ENCODE data around the gene CNTNAP2. TPM values are rescaled to one million over a fixed set of nuclear protein-coding genes. Genes with fewer than 3 reads are reported as not detected.

The CNTNAP2 gene
- total RNA-seq, 2 experiments from 2014 or later, result 0.28 TPM; not detected in 1

GRCh38 chr7:146115851-146116520, 615 bp upstream of the CNTNAP2 start:
- no peaks in the 10 kb centered on the region for H3K4me1 ChIP-seq (ENCODE audit: insufficient read depth, low read length, poor library complexity, severe bottlenecking)
- CTCF ChIA-PET (ENCODE audit: unreplicated experiment), result no interaction called here
- BruUV-seq (replicated peaks), result no TSS peak
- H3K4me3 ChIP-seq (ENCODE audit: low read depth, low read length, poor library complexity, severe bottlenecking), result no peak overlapping the region
- H3K79me2 ChIP-seq (ENCODE audit: insufficient read depth, low read depth, low read length), result no peaks in the 10 kb centered on the region
- TF ChIP-seq EZH2phosphoT487 (IDR thresholded peaks at IDR 0.05; ENCODE audit: borderline replicate concordance, low read depth, low read length) (no peak), CTCF (conservative IDR thresholded peaks at IDR 0.05; ENCODE audit: low read length) (no peak)
- H3K27ac ChIP-seq (ENCODE audit: low read depth, low read length, poor library complexity, severe bottlenecking), result no peak overlapping the region
- no peak overlapping the region for H2AFZ ChIP-seq (ENCODE audit: low read length)
- no peaks in the 10 kb centered on the region for H3K36me3 ChIP-seq (ENCODE audit: insufficient read depth, low read length)
- intact Hi-C loops (cut with micrococcal nuclease; ENCODE audit: unreplicated experiment), result no loop called here
- no peak overlapping the region for H3K4me2 ChIP-seq (ENCODE audit: low read length)
- H3K9me3 ChIP-seq (ENCODE audit: low read length), result no peaks in the 10 kb centered on the region
- DNase-seq (ENCODE audit: low spot score), result peak; percentile 14
- no peaks in the 10 kb centered on the region for H4K20me1 ChIP-seq (ENCODE audit: insufficient read depth, low read length)
- POLR2A ChIA-PET, result no interaction called here
- no peaks in the 10 kb centered on the region for H3K9me2 ChIP-seq (ENCODE audit: insufficient read depth, low read length)

- H4K20me1 ChIP-seq (ENCODE audit: insufficient read depth, low read length), result no peaks in the 10 kb centered on the region
- BruUV-seq (replicated peaks), result no TSS peak
Observed at GRCh38 chr7:146117576-146117975, 975 bp downstream of the CNTNAP2 start.

More at GRCh38 chr7:146117576-146117975, 975 bp downstream of the CNTNAP2 start:
- Histone ChIP-seq H3K79me2 (ENCODE audit: insufficient read depth, low read depth, low read length) (no peaks in the 10 kb centered on the region), H3K4me2 (ENCODE audit: low read length) (no peak overlapping the region), H3K36me3 (ENCODE audit: insufficient read depth, low read length) (no peaks in the 10 kb centered on the region), H3K9me2 (ENCODE audit: insufficient read depth, low read length) (no peaks in the 10 kb centered on the region), H3K4me1 (ENCODE audit: insufficient read depth, low read length, poor library complexity, severe bottlenecking) (no peaks in the 10 kb centered on the region), H2AFZ (ENCODE audit: low read length) (no peak overlapping the region), H3K9me3 (ENCODE audit: low read length) (no peaks in the 10 kb centered on the region), H3K4me3 (ENCODE audit: low read depth, low read length, poor library complexity, severe bottlenecking) (no peak overlapping the region), H3K27ac (ENCODE audit: low read depth, low read length, poor library complexity, severe bottlenecking) (no peak overlapping the region)
- intact Hi-C loops (cut with micrococcal nuclease; ENCODE audit: unreplicated experiment), result no loop called here
- no peak for TF ChIP-seq CTCF (conservative IDR thresholded peaks at IDR 0.05; ENCODE audit: low read length)
- TF ChIP-seq EZH2phosphoT487 (IDR thresholded peaks at IDR 0.05; ENCODE audit: borderline replicate concordance, low read depth, low read length), result no peak
- CTCF ChIA-PET (ENCODE audit: unreplicated experiment), result no interaction called here
- no peak for DNase-seq (ENCODE audit: low spot score)
- POLR2A ChIA-PET, result no interaction called here
